Measurements from ENCODE around the gene UQCC3.

DNA sequence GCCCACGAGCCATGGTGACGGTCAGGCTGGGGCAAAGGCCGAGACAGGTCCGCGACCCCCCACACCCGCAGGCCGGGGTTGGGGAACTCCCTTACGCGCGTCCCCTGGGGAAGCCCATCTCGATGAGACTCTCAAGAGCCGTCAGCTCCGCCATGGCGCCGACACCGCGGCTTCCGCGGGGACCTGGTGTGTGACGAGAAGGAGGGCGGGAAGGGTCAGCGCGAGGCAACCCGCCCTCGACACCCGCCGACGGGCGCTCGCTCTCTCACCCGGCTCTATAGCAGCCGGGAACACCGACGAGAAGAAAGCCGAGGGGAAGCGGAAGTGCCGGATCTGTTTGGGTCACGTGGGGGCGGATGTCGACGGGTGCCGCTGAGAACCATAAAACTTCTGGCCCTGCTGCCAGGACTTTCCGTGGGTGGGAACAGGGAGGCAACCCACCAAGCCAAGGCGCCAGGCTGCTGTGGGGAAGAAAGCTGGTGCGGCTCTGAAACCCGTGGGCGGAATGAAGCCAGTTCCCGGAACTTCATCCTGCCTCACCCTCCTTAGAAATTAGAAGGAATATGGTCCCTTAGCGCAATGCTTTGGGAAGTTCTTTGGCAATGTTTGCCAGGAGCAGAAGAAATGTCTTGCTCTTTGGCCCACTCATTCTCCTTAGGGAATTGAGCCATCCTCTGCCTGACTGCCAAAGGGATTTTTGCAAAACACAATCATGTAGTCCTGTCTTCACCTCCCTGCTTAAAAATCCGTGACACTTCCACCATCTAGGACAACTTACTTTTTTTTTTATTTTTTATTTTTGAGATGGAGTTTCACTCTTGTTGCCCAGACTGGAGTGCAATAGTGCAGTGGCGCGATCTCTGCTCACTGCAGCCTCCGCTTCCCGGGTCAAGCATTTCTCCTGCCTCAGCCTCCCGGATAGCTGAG is 7.6 kb downstream of the UQCC3 start, which contains the start of gene UBXN1:
- TF ChIP-seq, protein P1, sequence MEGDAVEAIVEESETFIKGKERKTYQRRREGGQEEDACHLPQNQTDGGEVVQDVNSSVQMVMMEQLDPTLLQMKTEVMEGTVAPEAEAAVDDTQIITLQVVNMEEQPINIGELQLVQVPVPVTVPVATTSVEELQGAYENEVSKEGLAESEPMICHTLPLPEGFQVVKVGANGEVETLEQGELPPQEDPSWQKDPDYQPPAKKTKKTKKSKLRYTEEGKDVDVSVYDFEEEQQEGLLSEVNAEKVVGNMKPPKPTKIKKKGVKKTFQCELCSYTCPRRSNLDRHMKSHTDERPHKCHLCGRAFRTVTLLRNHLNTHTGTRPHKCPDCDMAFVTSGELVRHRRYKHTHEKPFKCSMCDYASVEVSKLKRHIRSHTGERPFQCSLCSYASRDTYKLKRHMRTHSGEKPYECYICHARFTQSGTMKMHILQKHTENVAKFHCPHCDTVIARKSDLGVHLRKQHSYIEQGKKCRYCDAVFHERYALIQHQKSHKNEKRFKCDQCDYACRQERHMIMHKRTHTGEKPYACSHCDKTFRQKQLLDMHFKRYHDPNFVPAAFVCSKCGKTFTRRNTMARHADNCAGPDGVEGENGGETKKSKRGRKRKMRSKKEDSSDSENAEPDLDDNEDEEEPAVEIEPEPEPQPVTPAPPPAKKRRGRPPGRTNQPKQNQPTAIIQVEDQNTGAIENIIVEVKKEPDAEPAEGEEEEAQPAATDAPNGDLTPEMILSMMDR (IDR thresholded peaks at IDR 0.05): peak in 1 of 3 experiments; percentile 44
- no peak for TF ChIP-seq POLR2A (IDR thresholded peaks at IDR 0.05)

All from testis (tissue), 2 donors.